Coronary artery (tissue), 2 donors: ENCODE results near the gene PLAGL1.
"Not testable (repeated sequence)": the region's sequence is repeated elsewhere in the genome, so short reads cannot be mapped to it uniquely, and the experiment has no call there.

Experiments
- DNase-seq: peaks from one replicate; pipeline ENCODE4 v3.0.0-alpha.2; 2017; ENCODE audit warnings: low spot score
- H3K27ac ChIP-seq, 2 donors: fragments of 200-600 bp; sonication (generic); one replicate each; pipeline ENCODE4 v1.5.1; 2016 to 2019
- H3K4me3 ChIP-seq: fragments of 200-600 bp; sonication (generic); 2 replicates; pipeline ENCODE4 v1.5.1; 2016; ENCODE audit warnings: mild to moderate bottlenecking, moderate library complexity
- CTCF ChIP-seq: fragments of 200-600 bp; sonication (generic); IDR thresholded peaks from one replicate; pipeline ENCODE4 v1.5.1; 2019; ENCODE audit warnings: antibody characterized with exemption

Gene PLAGL1

GRCh38 chr6:143937668-143937970 lies 70.4 kb downstream of the PLAGL1 start:
- H3K27ac ChIP-seq = no peak overlapping the region
- no peak for TF ChIP-seq CTCF
- DNase-seq = no peak
- no peak overlapping the region for H3K4me3 ChIP-seq

GRCh38 chr6:143936778-143937667 lies 71.0 kb downstream of the PLAGL1 start:
- Histone ChIP-seq H3K27ac (no peak overlapping the region), H3K4me3 (no peak overlapping the region)
- TF ChIP-seq CTCF = no peak
- DNase-seq = no peak

GRCh38 chr6:143936347-143936746 lies 71.7 kb downstream of the PLAGL1 start:
- Histone ChIP-seq H3K4me3 (no peak overlapping the region), H3K27ac (no peak overlapping the region)
- DNase-seq = no peak
- TF ChIP-seq CTCF = no peak

GRCh38 chr6:143934867-143935266 lies 73.2 kb downstream of the PLAGL1 start:
- DNase-seq = no peak
- Histone ChIP-seq H3K4me3 (no peak overlapping the region), H3K27ac (no peak overlapping the region)
- no peak for TF ChIP-seq CTCF

- DNase-seq = no peak
These were observed 73.7 kb downstream of the PLAGL1 start for GRCh38 chr6:143934331-143934730.

GRCh38 chr6:143929975-143930374 lies 78.1 kb downstream of the PLAGL1 start:
- H3K27ac ChIP-seq = no peak overlapping the region
- no peak for TF ChIP-seq CTCF
- H3K4me3 ChIP-seq = no peak overlapping the region
- DNase-seq = no peak

More at GRCh38 chr6:143934331-143934730, 73.7 kb downstream of the PLAGL1 start:
- Histone ChIP-seq H3K4me3 (no peak overlapping the region), H3K27ac (no peak overlapping the region)
- TF ChIP-seq CTCF = no peak

- no peak overlapping the region for H3K4me3 ChIP-seq
- no peak overlapping the region for H3K27ac ChIP-seq
- DNase-seq = no peak
- TF ChIP-seq CTCF = no peak
These were observed 79.2 kb downstream of the PLAGL1 start for GRCh38 chr6:143928853-143929252.

- H3K27ac ChIP-seq, H3K4me3 ChIP-seq, DNase-seq: not testable (repeated sequence)
These were observed 91.0 kb downstream of the PLAGL1 start for GRCh38 chr6:143917026-143917425.
